ENCODE results near the gene CALML4.
"Not testable (repeated sequence)": the region's sequence is repeated elsewhere in the genome, so short reads cannot be mapped to it uniquely, and the experiment has no call there.

CALML4 gene

GRCh38 chr15:68187559-68187958 is 17.6 kb downstream of the CALML4 start:
- DNase-seq, result peak; percentile 9

GRCh38 chr15:68186671-68187397 is 18.3 kb downstream of the CALML4 start:
- DNase-seq, result no peak

- no peak for DNase-seq
Observed at GRCh38 chr15:68184616-68185480, 20.3 kb downstream of the CALML4 start.

GRCh38 chr15:68183616-68184315 is 21.4 kb downstream of the CALML4 start:
- DNase-seq, result no peak

- no peak for DNase-seq
Observed at GRCh38 chr15:68177742-68178141, 27.4 kb downstream of the CALML4 start.

- DNase-seq, result no peak
Observed at GRCh38 chr15:68176601-68177000, 28.5 kb downstream of the CALML4 start.

GRCh38 chr15:68175526-68175925 is 29.6 kb downstream of the CALML4 start:
- DNase-seq, result no peak

- DNase-seq, result no peak
Observed at GRCh38 chr15:68173119-68173518, 32.0 kb downstream of the CALML4 start.

- DNase-seq, result not testable (repeated sequence)
Observed at GRCh38 chr15:68172037-68172436, 33.1 kb downstream of the CALML4 start.

GRCh38 chr15:68166847-68167246 is 38.3 kb downstream of the CALML4 start:
- DNase-seq, result no peak

- no peak for DNase-seq
Observed at GRCh38 chr15:68163191-68163590, 41.9 kb downstream of the CALML4 start.

GRCh38 chr15:68158046-68158628 is 47.0 kb downstream of the CALML4 start:
- DNase-seq, result no peak

- DNase-seq, result no peak
Observed at GRCh38 chr15:68157074-68157473, 48.1 kb downstream of the CALML4 start.

GRCh38 chr15:68154923-68155559 is 50.1 kb downstream of the CALML4 start:
- peak; percentile 3 for DNase-seq

- no peak for DNase-seq
Observed at GRCh38 chr15:68152342-68152741, 52.8 kb downstream of the CALML4 start.

- no peak for DNase-seq
Observed at GRCh38 chr15:68151277-68151676, 53.9 kb downstream of the CALML4 start.

GRCh38 chr15:68150187-68150586 is 54.9 kb downstream of the CALML4 start:
- DNase-seq, result no peak

GRCh38 chr15:68149059-68149458 is 56.1 kb downstream of the CALML4 start:
- no peak for DNase-seq

GRCh38 chr15:68148039-68148438 is 57.1 kb downstream of the CALML4 start:
- DNase-seq, result no peak

- DNase-seq, result no peak
Observed at GRCh38 chr15:68145706-68146105, 59.4 kb downstream of the CALML4 start.

- DNase-seq, result no peak
Observed at GRCh38 chr15:68143785-68144184, 61.3 kb downstream of the CALML4 start.

- DNase-seq, result no peak
Observed at GRCh38 chr15:68143129-68143528, 62.0 kb downstream of the CALML4 start.
